ENCODE measurements around the gene HTR2A.

The HTR2A gene

DNA sequence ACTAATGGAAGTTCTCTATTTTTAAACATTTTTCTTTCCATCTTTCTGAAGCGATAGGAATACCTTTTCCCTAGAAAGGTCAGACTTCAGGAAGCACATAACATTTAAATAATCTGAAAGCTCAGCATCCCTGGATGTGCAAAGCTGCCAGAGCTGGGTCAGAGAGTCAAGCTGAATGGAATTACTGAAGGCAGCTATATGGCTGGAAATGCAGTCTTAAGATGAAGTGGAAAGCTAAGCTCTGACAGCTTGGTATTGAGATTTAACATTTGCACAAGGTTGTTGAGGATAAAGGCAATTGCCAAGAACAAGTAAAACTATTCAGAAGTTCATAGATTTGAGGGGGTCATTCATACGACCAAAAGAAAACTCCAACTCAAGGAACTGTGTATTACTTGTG, 28.8 kb downstream of the HTR2A start:
- no peak for DNase-seq (ENCODE audit: low spot score)

DNA sequence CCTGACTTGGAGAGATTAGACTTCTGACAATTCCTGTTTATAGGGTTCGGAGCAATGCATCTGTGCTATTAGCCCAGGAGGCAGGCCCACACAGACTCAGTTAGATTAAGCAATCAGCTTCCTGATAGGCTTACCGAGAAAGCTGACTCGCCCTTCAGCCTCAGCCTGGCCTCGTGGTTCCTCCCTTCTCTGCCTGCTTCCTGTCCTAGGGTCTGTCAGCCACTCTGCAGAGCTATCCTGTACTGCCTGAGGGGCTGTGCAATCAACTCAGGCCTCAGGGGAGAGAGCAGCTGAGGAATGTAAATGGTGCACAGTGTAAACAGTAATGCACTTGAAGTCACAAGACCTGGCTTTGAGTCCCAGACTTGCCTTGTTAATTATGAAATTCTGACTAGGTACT, 30.7 kb downstream of the HTR2A start:
- peak; percentile 47 for DNase-seq (ENCODE audit: low spot score)

DNA sequence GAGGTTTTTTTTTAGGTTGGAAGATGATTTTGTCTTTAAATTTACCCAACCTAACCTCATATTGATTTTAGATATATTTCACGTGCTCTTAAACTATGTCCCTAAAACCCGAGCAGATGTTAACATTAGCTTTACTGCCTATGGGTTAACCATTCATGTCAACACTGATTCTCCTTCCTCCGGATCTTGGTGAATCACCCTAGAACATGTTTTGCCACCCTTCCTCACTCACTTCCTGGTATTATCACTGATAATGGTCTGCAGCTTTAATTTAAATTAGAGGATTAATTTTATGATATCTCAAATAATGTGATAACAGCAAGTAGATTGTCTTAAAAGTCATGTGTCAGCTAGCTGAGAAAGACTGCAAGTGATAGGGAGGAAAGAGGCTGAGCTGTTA, 31.9 kb downstream of the HTR2A start:
- no peak for DNase-seq (ENCODE audit: low spot score)

DNA sequence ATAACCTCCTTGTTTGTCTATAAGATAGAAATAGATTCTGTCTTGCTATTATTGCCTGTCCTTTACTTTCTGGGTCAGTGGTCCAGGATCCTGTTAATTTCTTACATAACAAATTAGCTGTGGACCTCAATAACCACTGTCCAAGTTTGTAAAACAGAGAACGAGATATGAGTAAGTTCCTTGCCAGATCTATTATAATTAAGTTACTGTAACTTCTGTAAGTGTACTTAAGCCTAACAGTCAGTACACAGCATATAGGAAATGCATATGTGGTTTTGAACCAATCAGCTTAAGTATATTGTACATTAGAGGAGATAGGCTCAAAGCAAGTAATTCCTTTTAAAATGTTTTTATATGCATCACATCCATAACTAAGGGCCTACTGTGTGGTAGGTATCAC, 34.9 kb downstream of the HTR2A start:
- DNase-seq (ENCODE audit: low spot score): no peak

DNA sequence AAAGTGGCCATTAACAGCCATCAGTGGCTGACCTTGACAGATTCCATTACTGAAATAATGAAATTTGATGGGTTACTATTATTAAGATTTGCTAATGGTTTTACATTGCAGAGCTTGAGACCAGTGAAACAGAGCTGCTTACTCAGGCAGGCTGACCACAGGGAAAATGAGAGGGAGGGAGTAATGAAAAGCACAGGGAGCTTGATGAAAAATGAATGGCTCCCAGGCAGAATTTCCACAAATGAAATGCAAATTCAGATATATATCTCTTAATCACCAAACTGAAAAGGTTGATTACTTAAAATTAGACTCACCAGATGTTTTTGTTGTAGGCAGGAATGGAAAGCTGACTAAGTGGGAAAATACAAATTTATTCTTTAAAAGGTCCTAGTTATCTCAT, 36.1 kb downstream of the HTR2A start:
- peak; percentile 25 for DNase-seq (ENCODE audit: low spot score)

DNA sequence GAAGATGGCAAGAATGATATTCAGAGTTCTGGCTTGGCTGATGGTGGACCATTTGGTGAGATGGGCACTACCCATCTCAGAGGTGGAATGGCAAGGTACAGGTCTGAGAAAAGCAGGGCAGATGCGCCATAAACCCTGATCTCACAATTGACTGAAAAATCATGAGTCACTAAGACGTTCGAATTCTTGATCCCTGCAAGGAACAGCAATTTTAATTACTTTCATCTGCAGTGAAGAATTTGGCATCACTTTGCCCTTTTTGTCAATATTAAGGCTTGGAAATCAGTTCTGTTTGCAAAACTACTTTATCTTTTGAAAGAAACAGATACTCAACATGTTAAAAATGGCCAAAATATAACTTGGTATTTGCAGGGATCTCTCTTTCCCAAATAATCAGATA, 38.1 kb downstream of the HTR2A start:
- peak; percentile 20 for DNase-seq (ENCODE audit: low spot score)

DNA sequence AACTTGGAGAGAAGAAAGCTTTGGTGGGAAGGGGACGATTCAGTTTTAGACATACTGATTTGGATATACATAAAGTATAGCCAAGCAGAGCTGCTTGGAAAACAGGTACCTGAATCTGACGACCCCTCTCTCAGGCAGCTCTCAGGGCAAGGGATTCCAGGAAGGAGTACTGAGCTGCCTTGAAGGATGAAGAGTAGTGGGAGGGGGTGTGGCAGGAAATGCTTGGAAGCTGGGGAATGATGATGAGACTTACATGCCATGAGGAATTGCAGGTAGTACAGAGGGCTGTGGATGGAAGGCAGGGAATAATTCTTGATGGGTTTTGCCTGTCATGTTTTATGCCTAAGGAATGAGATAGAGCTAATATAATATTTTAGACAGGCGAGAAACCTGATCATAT, 38.7 kb downstream of the HTR2A start:
- no peak for DNase-seq (ENCODE audit: low spot score)

DNA sequence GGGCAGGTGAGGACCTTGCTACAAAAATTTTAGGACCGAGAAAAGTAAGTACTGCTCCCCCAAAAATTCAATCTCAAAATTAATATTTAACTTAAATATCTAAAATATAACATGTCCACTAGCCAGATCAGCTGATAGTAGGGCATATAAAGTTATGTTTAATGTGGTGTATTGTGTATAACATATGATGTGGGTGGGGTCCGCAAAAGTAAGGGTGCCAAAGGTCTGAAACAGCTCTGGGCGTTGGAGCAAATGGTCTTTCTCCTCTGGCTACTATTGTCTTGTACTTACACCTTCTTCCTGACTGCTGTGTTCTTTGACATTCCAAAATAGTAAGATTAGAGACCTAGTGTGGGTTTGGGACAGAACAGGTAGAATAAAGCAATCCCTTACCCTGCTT, 41.2 kb downstream of the HTR2A start:
- DNase-seq (ENCODE audit: low spot score): no peak

DNA sequence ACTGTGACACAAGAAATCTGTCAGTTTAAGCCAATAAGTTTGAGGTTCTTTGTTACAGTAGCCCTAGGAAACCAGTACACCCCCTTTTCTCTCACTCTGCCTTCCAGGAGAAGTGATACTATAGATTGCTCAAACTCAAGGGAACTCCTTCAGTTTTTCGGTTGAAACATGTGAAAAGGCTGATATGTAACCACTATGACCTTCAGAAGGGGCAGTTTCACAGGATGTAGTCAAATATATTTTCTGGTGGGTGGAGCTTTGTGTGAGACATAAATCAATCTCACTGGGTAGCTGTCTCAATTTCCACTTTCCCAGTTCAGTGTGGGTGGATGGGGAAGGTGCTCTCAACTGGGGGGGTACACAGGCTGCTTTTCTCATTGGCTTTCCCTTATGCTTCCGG, 41.7 kb downstream of the HTR2A start:
- no peak for DNase-seq (ENCODE audit: low spot score)

DNA sequence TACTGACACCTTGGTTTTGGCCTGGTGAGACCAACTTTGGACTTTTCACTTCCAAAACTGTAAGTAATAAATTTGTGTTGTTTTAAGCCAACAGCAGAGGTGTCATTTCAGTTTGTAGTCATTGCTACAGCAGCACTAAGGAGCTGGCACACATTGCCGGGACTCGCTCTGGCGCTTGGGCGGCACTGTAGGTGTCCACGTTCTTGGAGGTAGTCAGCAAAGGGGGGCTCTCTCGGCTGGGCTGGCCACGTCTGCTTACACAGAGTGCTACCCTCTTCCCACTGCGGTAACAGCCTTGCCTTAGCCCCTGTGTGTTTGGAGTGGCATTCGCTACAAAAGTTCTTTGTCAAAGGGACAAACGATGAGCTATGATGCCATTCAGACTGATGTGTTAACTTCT, 44.7 kb downstream of the HTR2A start:
- DNase-seq (ENCODE audit: low spot score): no peak

DNA sequence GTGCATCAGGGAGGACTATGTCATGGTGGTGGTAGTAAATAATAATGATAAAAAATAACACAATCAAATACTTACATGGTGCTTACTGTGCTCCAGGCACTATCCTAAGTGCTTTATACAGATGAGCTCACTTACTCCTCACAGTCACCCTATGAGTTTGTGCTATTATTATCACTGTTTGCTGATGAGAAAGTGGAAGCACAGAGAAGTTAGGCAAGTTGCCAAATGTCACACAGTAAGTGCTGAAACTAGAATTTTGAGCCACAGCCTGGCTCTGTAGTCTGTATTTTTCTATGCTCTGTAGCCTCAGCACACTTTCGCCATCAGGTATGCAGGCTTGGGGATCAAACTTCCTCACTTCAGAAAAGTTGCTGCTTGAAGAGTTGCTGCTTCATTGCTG, 46.6 kb downstream of the HTR2A start:
- DNase-seq (ENCODE audit: low spot score): no peak

DNA sequence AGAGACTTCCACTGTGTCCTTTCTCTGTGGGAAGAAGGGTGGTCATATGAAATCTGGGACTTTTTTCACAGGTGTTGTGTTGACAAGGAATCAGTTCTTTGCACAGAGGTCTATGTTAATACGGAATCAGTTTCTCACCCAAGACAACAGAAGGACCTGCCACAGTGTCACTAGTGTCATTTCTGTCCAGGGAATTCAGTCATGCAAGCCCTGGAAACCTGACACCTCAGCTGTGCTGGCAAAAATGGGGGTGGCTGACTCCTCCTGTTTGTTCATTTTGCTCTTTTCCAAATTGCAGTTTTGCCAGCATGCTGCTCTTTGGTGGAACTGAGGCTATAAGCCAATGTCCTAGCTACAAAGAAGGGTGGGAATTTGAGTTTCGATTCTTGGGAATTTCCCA, 50.1 kb downstream of the HTR2A start:
- DNase-seq (ENCODE audit: low spot score): no peak

DNA sequence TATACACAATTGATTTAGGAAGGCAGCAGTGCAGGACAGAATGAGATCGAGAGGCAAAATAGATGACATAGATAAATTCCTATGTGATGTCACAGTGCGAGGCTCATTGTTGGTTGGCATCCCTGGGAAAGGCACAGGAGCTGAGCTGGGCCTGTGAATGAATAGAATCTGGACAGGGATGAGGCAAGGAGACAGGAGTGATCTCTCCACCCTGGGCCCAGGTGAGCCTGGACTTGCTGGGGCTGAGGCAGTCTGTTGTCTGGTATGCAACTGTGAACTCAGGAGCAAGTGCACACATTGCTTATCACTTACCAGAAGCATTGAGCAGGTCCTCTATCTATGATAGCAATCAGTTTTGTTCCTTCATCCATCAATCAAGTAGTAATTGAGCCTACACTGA, 51.7 kb downstream of the HTR2A start:
- no peak for DNase-seq (ENCODE audit: low spot score)

DNA sequence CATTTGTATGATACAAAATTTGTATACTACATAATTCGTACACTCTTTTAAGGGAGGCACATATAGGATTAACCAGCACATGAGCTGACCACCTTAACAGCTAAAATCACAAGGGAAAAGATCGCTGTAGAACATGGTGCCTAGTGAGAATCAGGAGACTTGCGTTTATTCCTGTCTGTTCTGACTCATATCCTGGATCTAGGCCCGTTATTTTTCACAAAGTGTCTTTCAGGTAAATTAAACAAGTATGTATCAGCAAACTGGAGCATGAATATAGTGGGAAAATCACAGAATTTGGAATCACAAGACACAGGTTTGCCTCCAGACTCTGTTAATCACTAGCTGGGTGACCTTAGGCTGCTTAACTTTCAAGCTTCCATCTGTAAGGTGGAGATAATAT, 52.4 kb downstream of the HTR2A start:
- no peak for DNase-seq (ENCODE audit: low spot score)

DNA sequence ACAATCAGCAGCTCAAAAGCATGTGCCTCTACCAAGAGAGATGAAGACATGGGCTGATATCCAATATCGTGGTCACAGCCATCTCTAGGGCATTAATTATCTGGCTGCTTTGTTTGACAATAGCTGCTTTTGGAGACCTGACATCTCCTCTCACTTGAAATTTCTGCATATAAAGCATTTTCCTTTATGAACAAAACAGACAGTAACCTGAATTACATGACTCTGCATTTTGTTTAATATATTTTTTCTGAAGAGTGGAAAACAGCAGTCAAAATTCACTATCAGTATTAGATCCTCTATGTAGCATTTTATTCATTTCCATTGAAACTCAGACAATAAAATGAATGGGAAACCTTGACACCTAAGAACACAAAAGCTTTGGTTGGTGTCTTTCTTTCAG, 57.5 kb downstream of the HTR2A start:
- DNase-seq (ENCODE audit: low spot score): no peak

DNA sequence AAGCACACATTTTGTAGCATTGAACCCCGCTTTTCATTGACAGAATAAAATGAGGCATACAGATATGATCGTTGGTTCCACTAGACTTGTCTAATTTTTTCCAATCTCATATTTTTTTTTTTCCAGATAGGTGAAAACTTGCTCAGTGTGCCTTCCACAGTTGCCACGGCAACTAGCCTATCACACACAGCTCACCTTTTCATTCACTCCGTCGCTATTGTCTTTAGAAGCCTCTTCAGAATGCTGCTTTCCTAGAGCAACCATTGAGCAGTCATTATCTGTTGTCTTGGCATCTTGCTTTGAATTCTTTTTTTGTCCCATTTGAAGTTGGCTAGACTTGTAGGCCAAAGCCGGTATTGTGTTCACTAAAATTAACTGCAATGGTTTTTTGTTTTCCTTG, 62.2 kb downstream of the HTR2A start:
- DNase-seq (ENCODE audit: low spot score): no peak

DNA sequence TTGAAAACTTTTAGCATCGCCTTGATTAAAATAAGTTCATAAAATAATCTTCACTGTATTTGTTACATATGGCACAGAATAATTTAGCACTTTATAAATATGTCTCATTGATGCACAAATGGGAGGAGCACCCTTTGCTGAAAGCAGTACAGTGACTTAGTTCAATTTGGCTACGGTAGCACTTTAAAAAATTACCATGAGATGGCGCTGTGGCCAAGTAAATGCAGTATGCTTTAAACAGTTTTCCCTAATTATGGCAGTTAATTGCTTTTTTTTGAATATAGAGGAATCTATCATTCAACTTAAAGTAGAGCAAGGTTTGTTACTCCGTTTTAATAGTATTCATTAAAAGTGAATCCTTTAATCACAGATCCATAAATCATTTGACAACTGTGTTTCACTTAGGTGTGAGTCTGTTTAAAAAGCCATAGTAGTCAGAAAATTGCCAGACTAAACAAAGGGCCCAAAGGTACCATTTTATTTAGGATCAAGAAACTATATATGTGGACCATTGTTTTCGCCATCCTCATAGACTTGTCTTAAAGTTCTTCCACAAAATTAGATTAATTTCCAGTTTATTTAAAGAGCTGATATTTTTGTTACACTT, 65.2 kb downstream of the HTR2A start:
- DNase-seq (ENCODE audit: low spot score): peak; percentile 50

DNA sequence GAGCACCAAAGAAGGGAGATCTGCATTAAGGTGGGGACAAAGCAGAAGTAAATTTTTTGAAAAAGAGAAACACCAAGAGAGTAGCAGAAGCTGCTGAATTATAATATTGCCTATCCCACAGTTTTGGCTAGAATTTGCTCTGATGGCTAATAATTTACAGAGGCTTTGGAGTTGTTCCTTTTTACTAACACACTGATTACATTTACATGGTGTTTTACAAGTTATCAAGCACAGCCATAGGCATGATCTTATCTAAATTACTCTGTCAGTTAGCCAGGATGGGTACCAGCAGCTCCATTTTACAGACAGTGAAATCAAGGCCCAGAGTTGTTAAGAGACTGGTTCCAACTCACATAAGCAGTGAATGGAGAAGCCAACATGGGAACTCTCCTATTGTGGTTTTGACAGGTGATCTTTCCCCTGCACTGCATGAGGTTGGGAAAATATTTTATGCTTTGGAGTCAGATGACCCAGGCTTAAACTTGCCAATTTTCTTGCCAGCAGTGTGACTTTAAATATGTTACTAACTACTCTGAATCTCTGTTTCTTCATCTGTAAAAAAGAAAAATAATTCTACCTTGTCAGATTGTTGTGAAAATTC, 66.3 kb downstream of the HTR2A start:
- no peak for DNase-seq (ENCODE audit: low spot score)

DNA sequence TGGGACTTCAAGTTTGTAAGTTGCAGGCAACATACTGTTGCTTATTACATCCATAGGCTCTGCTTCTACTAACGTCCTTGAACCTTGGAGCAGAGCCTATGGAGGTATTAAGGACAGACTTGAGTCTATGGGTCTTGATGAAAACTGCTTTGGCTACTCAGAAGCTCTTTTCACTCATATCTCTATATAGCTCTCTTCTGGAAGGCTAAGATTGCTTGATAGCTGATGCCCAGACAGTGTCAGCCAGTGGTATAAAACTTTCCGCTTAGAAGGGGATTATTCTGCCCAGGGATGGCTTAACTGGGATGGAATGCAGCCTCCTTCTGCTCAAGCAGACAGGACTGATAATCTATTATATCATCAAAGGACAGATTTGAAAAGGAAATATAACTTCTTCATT, 74.3 kb downstream of the HTR2A start:
- DNase-seq (ENCODE audit: low spot score): no peak

DNA sequence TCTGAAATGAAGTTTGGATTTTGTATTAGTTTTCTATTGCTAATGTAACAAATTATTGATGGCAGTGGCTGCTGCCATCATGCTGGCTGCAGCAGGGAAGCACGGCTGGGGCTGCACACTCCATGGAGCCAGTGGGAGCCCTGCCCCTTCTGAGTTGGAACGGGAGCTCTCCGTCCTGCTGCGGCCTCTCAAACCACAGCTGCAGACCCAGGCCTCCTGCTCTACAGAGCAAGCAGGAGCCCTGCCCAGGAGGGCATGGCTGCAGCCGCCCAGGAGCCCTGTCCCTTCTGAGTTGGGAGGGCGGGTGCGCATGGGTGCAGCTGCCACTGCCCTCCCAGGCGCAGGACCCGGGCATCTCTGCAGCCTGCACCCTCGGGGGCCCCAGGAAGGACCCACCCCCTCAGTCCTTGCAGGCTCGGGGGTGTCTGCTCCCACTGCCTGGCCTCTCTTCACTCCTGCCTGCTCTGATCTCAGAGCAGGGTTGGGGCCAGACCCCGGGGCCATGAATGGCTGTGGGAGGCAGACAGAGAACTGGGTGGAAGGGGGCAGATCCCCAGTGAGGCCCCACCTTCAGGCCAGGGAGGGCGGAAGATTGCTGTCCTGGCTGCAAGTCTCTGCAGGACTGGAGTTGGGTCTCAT, 78.9 kb downstream of the HTR2A start:
- DNase-seq (ENCODE audit: low spot score): no peak

DNA sequence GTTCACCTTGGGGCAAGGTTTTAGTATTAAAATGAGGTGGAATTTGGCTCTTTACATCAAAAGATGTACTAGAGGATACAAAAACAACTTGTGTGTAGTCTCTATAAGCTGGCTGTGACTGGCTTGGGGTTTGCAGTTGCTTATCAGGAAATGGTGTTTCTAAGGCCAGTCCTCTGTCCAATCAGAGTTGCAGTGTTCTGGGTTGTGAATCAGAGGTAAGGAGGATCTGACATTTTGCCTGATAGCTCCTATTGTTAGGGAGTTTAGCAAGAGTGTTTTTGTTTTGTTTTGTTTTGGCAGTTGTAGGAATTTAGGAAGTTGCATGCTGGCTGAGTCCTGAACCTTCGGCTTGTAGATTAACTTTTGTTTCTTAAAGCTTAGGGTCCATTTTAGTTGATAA, 79.8 kb downstream of the HTR2A start:
- no peak for DNase-seq (ENCODE audit: low spot score)

DNA sequence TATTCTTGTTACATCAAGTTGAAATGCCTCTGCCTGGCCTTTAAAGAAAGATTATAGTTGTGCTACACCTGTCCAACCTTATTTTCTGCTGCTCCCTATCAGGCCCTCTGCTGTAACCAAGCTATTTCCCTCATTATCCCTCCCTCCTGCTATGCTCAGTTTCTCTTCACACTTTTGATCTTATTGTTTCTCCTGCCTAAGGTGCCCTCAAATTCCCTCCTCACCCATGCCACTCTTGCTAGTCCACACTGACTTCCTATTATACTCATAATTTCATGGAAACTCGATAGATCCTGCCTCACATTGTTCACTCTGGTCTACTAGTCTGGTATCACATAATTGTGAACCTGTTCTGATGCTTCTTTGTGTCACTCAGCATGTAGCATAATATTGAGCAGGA, 80.5 kb downstream of the HTR2A start:
- DNase-seq (ENCODE audit: low spot score): no peak

DNA sequence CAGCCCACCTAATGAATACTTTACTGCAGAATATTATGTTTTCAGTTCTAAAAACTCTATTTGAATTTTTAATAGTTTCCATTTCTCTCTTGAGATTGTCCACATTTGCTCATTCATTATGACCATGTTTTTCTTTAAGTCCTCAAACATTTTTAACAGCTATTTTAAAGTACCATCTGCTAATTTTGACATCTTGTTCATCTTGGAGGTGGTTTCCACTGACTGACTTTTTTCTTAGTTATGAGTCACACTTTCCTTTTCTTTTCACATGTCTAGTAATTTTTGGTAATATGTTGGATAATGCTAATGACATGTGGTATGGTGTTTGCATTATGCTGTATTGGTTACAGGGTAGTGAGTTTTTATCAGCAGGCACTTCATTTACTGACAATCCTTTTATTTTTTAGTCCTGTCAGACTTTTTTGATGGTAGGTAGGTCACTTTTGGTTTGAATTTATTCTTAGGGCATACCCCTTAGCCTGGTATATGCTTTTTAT, 84.5 kb downstream of the HTR2A start:
- no peak for DNase-seq (ENCODE audit: low spot score)

DNA sequence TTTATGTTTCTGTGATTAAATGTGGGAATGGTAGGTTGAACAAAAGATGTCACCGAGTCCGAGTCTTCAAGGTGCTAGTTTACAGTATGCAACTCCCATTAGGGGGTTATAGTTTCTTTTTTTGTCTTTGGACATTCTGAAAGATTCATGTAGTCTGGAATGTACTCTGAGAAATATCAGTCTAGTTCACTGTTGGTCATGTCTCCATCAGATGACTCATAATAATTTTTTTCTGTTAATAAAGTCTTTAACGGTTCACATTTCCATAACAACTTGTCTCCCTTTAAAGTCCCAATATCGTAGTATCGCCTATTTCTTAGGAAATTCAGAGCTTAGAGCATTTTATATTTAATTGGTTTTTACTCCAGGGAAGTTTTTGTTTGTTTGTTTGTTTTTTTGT, 86.4 kb downstream of the HTR2A start:
- DNase-seq (ENCODE audit: low spot score): no peak

All from AG20443 (cell line).